HepG2 (cell line): ENCODE measurements around the gene CCDC88C. TPM values are rescaled to one million over a fixed set of nuclear protein-coding genes. Genes with fewer than 3 reads are reported as not detected.

Experiments used
- ATAC-seq: fragments of 200-7000 bp; cut with Tn5 transposase; 3 replicates; pipeline ENCODE4 v1.9.1; 2020; ENCODE audit warnings: mild to moderate bottlenecking, moderate library complexity
- BruUV-seq: library from RNA; stranded (reverse); fragments of 400-500 nt; replicated peaks from 2 replicates; lab custom pipeline; 2021; lab: Mats Ljungman, UMichigan
- CTCF ChIA-PET: fragments of 300-600 bp; formaldehyde crosslinking; extraction: SDS; loops from one replicate; lab custom pipeline; 2021; ENCODE audit warnings: low total read pairs, inconsistent platforms, low intra/inter-chr PET ratio; lab: Yijun Ruan, JAX
- POLR2A ChIA-PET: fragments of 350-600 bp; sonication (Branson Sonifier 250); formaldehyde crosslinking; loops from one replicate; lab custom pipeline; 2020; ENCODE audit warnings: antibody characterized with exemption, inconsistent platforms; lab: Yijun Ruan, JAX
- DNase-seq: peaks from one replicate; pipeline ENCODE4 v3.0.0-alpha.2; 2015; ENCODE audit warnings: low spot score
- FAIRE-seq: peaks from 3 replicates; lab custom pipeline; 2011; peaks lifted over from hg19 to GRCh38; lab: Jason Lieb, UNC
- H2AFZ ChIP-seq: one replicate; pipeline ENCODE4 v1.6.1; 2011; ENCODE audit warnings: low read length, inconsistent platforms
- H3K27ac ChIP-seq: fragments of 300-600 bp; 3 replicates; pipeline ENCODE4 v1.8.0; 2011; ENCODE audit warnings: mixed run types, mild to moderate bottlenecking, mixed read lengths, low read length, inconsistent platforms; ENCODE audit not compliant: insufficient read depth; ENCODE audit errors: extremely low read length
- H3K27me3 ChIP-seq, 2 experiments: fragments of 200-600 bp in 1 of 2; 2 replicates in 1 of 2; 3 replicates in 1 of 2; pipeline versions ENCODE4 v1.6.0 to v1.8.0; 2011; ENCODE audit warnings: low read length in 2 of 2, mild to moderate bottlenecking in 2 of 2, moderate library complexity in 2 of 2, inconsistent platforms in 1 of 2; ENCODE audit not compliant: insufficient read depth in 2 of 2, control insufficient read depth in 1 of 2
- H3K36me3 ChIP-seq, 2 experiments: fragments of 200-600 bp in 1 of 2; replicated peaks in 1 of 2; 2 replicates in 1 of 2; 3 replicates in 1 of 2; pipeline versions ENCODE4 v1.5.1 to v1.8.0; 2011; ENCODE audit warnings: low read length in 2 of 2, inconsistent platforms in 1 of 2; ENCODE audit not compliant: insufficient read depth in 2 of 2, control insufficient read depth in 1 of 2
- H3K4me1 ChIP-seq: 2 replicates; pipeline ENCODE4 v1.5.1; 2012; ENCODE audit warnings: low read length, inconsistent platforms; ENCODE audit not compliant: insufficient read depth
- H3K4me2 ChIP-seq: 2 replicates; pipeline ENCODE4 v1.6.0; 2011; ENCODE audit warnings: low read depth, low read length, inconsistent platforms
- H3K4me3 ChIP-seq, 3 experiments: fragments of 200-600 bp in 1 of 3; sonication (generic), shearing (Covaris generic) in 1 of 3; replicated peaks in 1 of 3; 2 replicates each; pipeline ENCODE4 v1.5.1; 2011 to 2016; ENCODE audit warnings: low read length in 3 of 3, inconsistent platforms in 2 of 3, low read depth in 2 of 3, mild to moderate bottlenecking in 2 of 3, control low read depth in 1 of 3, mixed read lengths in 1 of 3; ENCODE audit not compliant: insufficient read depth in 1 of 3
- H3K79me2 ChIP-seq: one replicate; pipeline ENCODE4 v1.6.1; 2011; ENCODE audit warnings: low read length, inconsistent platforms; ENCODE audit not compliant: insufficient read depth
- H3K9ac ChIP-seq: 2 replicates; pipeline ENCODE4 v1.6.0; 2011; ENCODE audit warnings: mild to moderate bottlenecking, low read depth, low read length, inconsistent platforms; ENCODE audit not compliant: insufficient read depth
- H3K9me3 ChIP-seq: 2 replicates; pipeline ENCODE4 v1.5.1; 2012; ENCODE audit warnings: mild to moderate bottlenecking, low read length
- H4K20me1 ChIP-seq: 2 replicates; pipeline ENCODE4 v1.6.0; 2011; ENCODE audit warnings: inconsistent platforms, mild to moderate bottlenecking, low read length, moderate library complexity; ENCODE audit not compliant: insufficient read depth
- MNT ChIP-seq: fragments of 450-650 bp; IDR thresholded peaks from 2 replicates; pipeline ENCODE4 v1.6.1; 2016
- SMARCE1 ChIP-seq: fragments of 450-650 bp; IDR thresholded peaks from 2 replicates; pipeline ENCODE4 v1.6.1; 2017; ENCODE audit warnings: borderline replicate concordance
- SSRP1 ChIP-seq: IDR thresholded peaks from 2 replicates; pipeline ENCODE4 v1.6.1; 2016; ENCODE audit warnings: control low read depth
- TEAD3 ChIP-seq: optimal IDR thresholded peaks from 2 replicates; pipeline ENCODE3; 2016; ENCODE audit warnings: borderline replicate concordance
- ZFX ChIP-seq: sonication (generic); formaldehyde crosslinking; IDR thresholded peaks from 2 replicates; pipeline ENCODE4 v1.4.0; 2020; ENCODE audit warnings: mild to moderate bottlenecking, low read depth, missing genetic modification reagents, moderate library complexity
- ZNF317 ChIP-seq: sonication (generic); formaldehyde crosslinking; IDR thresholded peaks from 2 replicates; pipeline ENCODE4 v1.5.0; 2020; ENCODE audit warnings: mild to moderate bottlenecking, missing genetic modification reagents
- ZNF441 ChIP-seq: sonication (generic); formaldehyde crosslinking; IDR thresholded peaks from 2 replicates; pipeline ENCODE4 v1.7.0; 2021; ENCODE audit warnings: missing genetic modification reagents, borderline replicate concordance
- ZNF761 ChIP-seq: sonication (generic); formaldehyde crosslinking; conservative IDR thresholded peaks from 2 replicates; pipeline ENCODE4 v1.4.0; 2020; ENCODE audit warnings: mild to moderate bottlenecking, missing genetic modification reagents
- WGBS: methylation state at CpG from one replicate; pipeline ENCODE4 v1.1.6; 2017; ENCODE audit warnings: low lambda C conversion rate; 5-methylcytosine and 5-hydroxymethylcytosine counted together
- in situ Hi-C: cut with HindIII; loops from 2 replicates; pipeline ENCODE4 v1.10.0; 2017; ENCODE audit warnings: low pct_unique_long_range_greater_than_20kb; ENCODE audit not compliant: extremely low pct_ligation_motif_present
- intact Hi-C: fragments of 100-400 bp; cut with micrococcal nuclease; formaldehyde crosslinking; loops from one replicate; pipeline ENCODE4 v1.10.0; 2022; ENCODE audit not compliant: unreplicated experiment
- polyA plus RNA-seq, 8 experiments: library from polyadenylated mRNA; depleted of rRNA in 3 of 8; stranded (reverse) in 7 of 8; unstranded in 1 of 8; fragments of >200 nt; fragmentation: Illumina TruSeq in 4 of 8; extraction: Trizol in 4 of 8; gene quantifications; 2 replicates each; pipeline versions ENCODE4 v1.2.1 to v1.2.3, GENCODE V29; 2011 to 2016; ENCODE audit warnings: low read depth in 4 of 8, missing spikeins in 1 of 8, mixed read lengths in 1 of 8; ENCODE audit not compliant: insufficient read depth in 1 of 8
- total RNA-seq, 5 experiments: library from RNA; depleted of rRNA; stranded (reverse); fragments of >200 nt; fragmentation: Illumina TruSeq; extraction: Trizol; gene quantifications; 2 replicates each; pipeline ENCODE4 v1.2.3, GENCODE V29; 2016; ENCODE audit warnings: low read depth in 1 of 5

Gene CCDC88C
- total and polyA plus RNA-seq, 2 of the 13 experiments (the other 11 are each of a cell fraction or from before 2014, with no cell fraction given), result 3.6 to 11.7 TPM

GRCh38 chr14:91420686-91421085 is 3.1 kb upstream of the CCDC88C start:
- no peak overlapping the region for H3K27ac ChIP-seq

GRCh38 chr14:91419451-91419850 is 1.8 kb upstream of the CCDC88C start:
- TF ChIP-seq ZNF761 (CRISPR knock-in tag), result no peak
- TF ChIP-seq SMARCE1, result no peak
- TF ChIP-seq ZNF317, result no peak
- TF ChIP-seq MNT, result no peak
- TF ChIP-seq SSRP1 (CRISPR knock-in tag), result no peak
- no peak overlapping the region for H3K27ac ChIP-seq
- DNase-seq (no peak), FAIRE-seq (no peak), ATAC-seq (no peak)
- H3K9me3 ChIP-seq, result no peaks in the 10 kb centered on the region
- H3K9ac ChIP-seq, result no peak overlapping the region
- intact Hi-C loops, result no loop called here
- BruUV-seq, result no TSS peak
- 13% methylated on average over 3 of the region's 3 CpGs for WGBS
- H3K79me2 ChIP-seq, result peaks cover under 1% of the 10 kb centered on the region
- ChIA-PET POLR2A (no interaction called here), CTCF (interaction anchor here (3.1 kb wide), 1 partner anchor 95 kb away, joined by 39 read pairs; no protein-coding TSS in a partner anchor)
- no peaks in the 10 kb centered on the region for H4K20me1 ChIP-seq
- peaks cover 55% of the 10 kb centered on the region for H3K4me1 ChIP-seq
- no peak overlapping the region for H3K4me3 ChIP-seq
- H3K36me3 ChIP-seq, result no peaks in the 10 kb centered on the region
- H3K27me3 ChIP-seq, result 0 out of 5 replicates have a peak, but pooled peaks cover 0 to 2% of the 10 kb centered on the region in 2 experiments
- in situ Hi-C loops, result no loop called here
- H3K4me2 ChIP-seq, result no peak overlapping the region
- no peak overlapping the region for H2AFZ ChIP-seq

More at GRCh38 chr14:91420686-91421085, 3.1 kb upstream of the CCDC88C start:
- intact Hi-C loops (no loop called here), in situ Hi-C loops (loop anchor here (5.0 kb wide), 1 partner anchor 93 kb away; no protein-coding TSS in a partner anchor)
- TF ChIP-seq TEAD3 (CRISPR knock-in tag), result peak; percentile 16
- TF ChIP-seq ZNF441 (CRISPR knock-in tag), result no peak
- TF ChIP-seq ZFX, result 0 out of 2 replicates have a peak, but pooled peaks have one; percentile 23
- Histone ChIP-seq H3K79me2 (no peaks in the 10 kb centered on the region), H3K4me2 (peak overlapping the region; percentile 46), H3K4me3 (no peak overlapping the region), H3K9ac (no peak overlapping the region), H3K36me3 (no peaks in the 10 kb centered on the region), H4K20me1 (no peaks in the 10 kb centered on the region), H2AFZ (no peak overlapping the region), H3K9me3 (no peaks in the 10 kb centered on the region), H3K4me1 (peaks cover 54% of the 10 kb centered on the region), H3K27me3 (peaks cover 0 to 3% of the 10 kb centered on the region in 2 experiments; a peak in 1 of 5 replicates)
- peak; percentile 74 for FAIRE-seq
- WGBS, result 13% methylated on average over 1 of the region's 2 CpGs
- BruUV-seq, result no TSS peak
- CTCF ChIA-PET, result no interaction called here
- DNase-seq, result peak; percentile 65
- POLR2A ChIA-PET, result no interaction called here
- peak; percentile 36 for ATAC-seq
